HG03135 (cell line): ENCODE results near the gene LSM2.
"Not testable (repeated sequence)": the region's sequence is repeated elsewhere in the genome, so short reads cannot be mapped to it uniquely, and the experiment has no call there.

ENCODE experiments used
- ATAC-seq: cut with Tn5 transposase; IDR thresholded peaks from one replicate; pipeline ENCODE4 v1.9.1; 2021; ENCODE audit warnings: mild to moderate bottlenecking, moderate library complexity; ENCODE audit not compliant: unreplicated experiment

The LSM2 gene

GRCh38 chr6:31799781-31800180, 7.0 kb downstream of the LSM2 start:
- no peak for ATAC-seq

- no peak for ATAC-seq
Measured at GRCh38 chr6:31797588-31797987, 9.2 kb downstream of the LSM2 start.

- no peak for ATAC-seq
Measured at GRCh38 chr6:31796993-31797385, 9.8 kb downstream of the LSM2 start.

GRCh38 chr6:31795616-31796298, 11.0 kb downstream of the LSM2 start, which contains the start of gene VARS1:
TSS of gene VARS1 (minus strand) at chr6:31795752. CDS start at chr6:31795217, 535 bp downstream.
- ATAC-seq: peak; percentile 62

- ATAC-seq: peak; percentile 3
Measured at GRCh38 chr6:31794866-31795615, 11.7 kb downstream of the LSM2 start.

GRCh38 chr6:31794294-31794865, 12.4 kb downstream of the LSM2 start:
- no peak for ATAC-seq

GRCh38 chr6:31793927-31794245, 12.9 kb downstream of the LSM2 start:
- not testable (repeated sequence) for ATAC-seq

- no peak for ATAC-seq
Measured at GRCh38 chr6:31792761-31793171, 14.0 kb downstream of the LSM2 start.

GRCh38 chr6:31792090-31792374, 14.7 kb downstream of the LSM2 start:
- ATAC-seq: no peak

GRCh38 chr6:31791324-31792089, 15.3 kb downstream of the LSM2 start:
- no peak for ATAC-seq

GRCh38 chr6:31785475-31785874, 21.3 kb downstream of the LSM2 start:
- no peak for ATAC-seq

GRCh38 chr6:31784098-31784925, 22.5 kb downstream of the LSM2 start:
- no peak for ATAC-seq

- ATAC-seq: no peak
Measured at GRCh38 chr6:31782126-31782855, 24.5 kb downstream of the LSM2 start.

- no peak for ATAC-seq
Measured at GRCh38 chr6:31781244-31782125, 25.3 kb downstream of the LSM2 start.

- no peak for ATAC-seq
Measured at GRCh38 chr6:31780507-31781243, 26.1 kb downstream of the LSM2 start.

GRCh38 chr6:31779908-31780307, 26.9 kb downstream of the LSM2 start:
- no peak for ATAC-seq

- ATAC-seq: no peak
Measured at GRCh38 chr6:31778999-31779885, 27.5 kb downstream of the LSM2 start.
